PFSK-1 (cell line): ENCODE results near the gene SORBS1.

Experiments used
- POLR2AphosphoS5 ChIP-seq: IDR thresholded peaks from 2 replicates; pipeline ENCODE4 v1.6.1; 2012; ENCODE audit warnings: low read depth, mild to moderate bottlenecking, control low read depth, low read length, moderate library complexity
- REST ChIP-seq, 2 experiments: IDR thresholded peaks; 2 replicates each; pipeline versions ENCODE4 v1.6.1 to v1.8.0; 2011 to 2012; ENCODE audit warnings: low read depth in 2 of 2, low read length in 2 of 2, control low read depth in 1 of 2, inconsistent platforms in 1 of 2, mild to moderate bottlenecking in 1 of 2, moderate library complexity in 1 of 2; ENCODE audit not compliant: insufficient read depth in 1 of 2

- TF ChIP-seq REST (IDR thresholded peaks at IDR 0.05; ENCODE audit: insufficient read depth in 1 of 2, low read depth in 2 of 2, low read length in 2 of 2) (no peak), POLR2AphosphoS5 (no peak)
Observed at GRCh38 chr10:95426482-95426881, 134.7 kb downstream of the SORBS1 start.
